Cardiac fibroblast (primary cell): ENCODE measurements around the gene MARF1.

Experiments used
- DNase-seq, 2 donors: peaks; one replicate each; pipeline versions ENCODE4 v3.0.0 to v3.0.0-alpha.2; 2010; ENCODE audit warnings: low read depth in 2 of 2
- H3K4me3 ChIP-seq, 2 donors: replicated peaks in 1 of 2; 1 replicate in 1 of 2; 2 replicates in 1 of 2; pipeline ENCODE4 v1.5.1; 2011; ENCODE audit warnings: low read depth in 2 of 2, low read length in 2 of 2, mild to moderate bottlenecking in 2 of 2, moderate library complexity in 1 of 2
- CTCF ChIP-seq: IDR thresholded peaks from one replicate; pipeline ENCODE4 v1.5.1; 2011; ENCODE audit warnings: low read depth, mild to moderate bottlenecking, low read length, inconsistent platforms

MARF1 gene

GRCh38 chr16:15587152-15587825, 55.7 kb downstream of the MARF1 start:
- H3K4me3 ChIP-seq: no peak overlapping the region
- no peak for DNase-seq
- no peak for TF ChIP-seq CTCF

GRCh38 chr16:15586716-15587115, 56.2 kb downstream of the MARF1 start:
- H3K4me3 ChIP-seq: no peak overlapping the region
- no peak for DNase-seq
- TF ChIP-seq CTCF: no peak

- no peak for TF ChIP-seq CTCF
- no peak for DNase-seq
- no peak overlapping the region for H3K4me3 ChIP-seq
Observed at GRCh38 chr16:15585956-15586355, 57.0 kb downstream of the MARF1 start.

- DNase-seq: no peak
- no peak overlapping the region for H3K4me3 ChIP-seq
- TF ChIP-seq CTCF: no peak
Observed at GRCh38 chr16:15583526-15583925, 59.4 kb downstream of the MARF1 start.

DNA sequence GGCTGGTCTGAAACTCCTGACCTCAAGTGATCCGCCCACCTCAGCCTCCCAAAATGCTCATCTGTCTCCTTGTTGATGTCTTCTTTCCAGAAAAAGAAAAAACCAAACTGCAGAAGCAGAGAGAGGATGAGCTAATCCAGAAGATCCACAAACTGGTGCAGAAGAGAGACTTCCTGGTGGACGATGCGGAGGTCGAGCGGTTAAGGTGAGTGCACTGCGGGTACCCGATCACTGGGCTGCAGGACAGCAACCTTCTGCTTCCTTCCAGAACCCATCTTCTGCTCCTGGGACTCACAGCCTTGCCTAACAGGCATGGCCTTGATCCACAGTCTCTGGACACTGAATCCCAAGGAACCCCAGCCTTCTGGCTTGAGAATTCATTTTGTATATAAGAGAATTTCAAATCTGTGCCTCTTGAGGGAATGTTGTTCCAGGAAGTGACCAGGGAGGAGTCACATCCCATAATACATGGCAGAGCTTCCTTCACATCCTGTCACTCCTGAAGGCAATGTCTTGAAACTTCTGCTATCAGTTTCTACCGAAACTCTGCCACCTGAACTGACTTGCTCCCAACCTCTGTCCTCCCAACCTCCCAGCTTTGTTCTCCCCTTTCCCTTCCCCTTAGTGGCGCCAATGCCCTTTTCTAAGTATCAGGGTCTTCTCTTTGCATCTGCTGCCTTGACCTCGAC, 61.7 kb downstream of the MARF1 start:
- no peak for DNase-seq
- no peak for TF ChIP-seq CTCF
- no peak overlapping the region for H3K4me3 ChIP-seq

DNA sequence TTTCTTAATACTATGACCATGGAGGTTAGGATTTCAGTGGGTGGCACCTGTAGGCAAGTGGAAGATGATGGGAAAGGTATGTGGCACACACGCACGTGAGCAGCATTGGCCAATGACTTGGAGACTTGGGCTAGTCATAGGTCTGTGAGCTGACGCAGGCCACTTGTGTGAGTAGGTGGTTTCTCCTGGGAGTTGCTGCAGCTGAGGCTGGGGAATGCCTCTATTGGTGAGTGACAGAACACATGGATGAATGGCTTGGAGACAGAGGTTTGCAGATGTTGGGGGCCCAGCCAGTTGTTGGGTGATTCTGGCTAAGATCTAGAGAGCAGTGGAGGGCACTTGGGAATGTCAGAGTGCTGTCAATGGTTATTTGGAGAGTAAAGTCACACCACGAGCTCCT, 64.1 kb downstream of the MARF1 start:
- no peak for DNase-seq
- TF ChIP-seq CTCF: no peak
- no peak overlapping the region for H3K4me3 ChIP-seq
